H1 (cell line): ENCODE results near the gene KMT2E. TPM values are rescaled to one million over a fixed set of nuclear protein-coding genes. Genes with fewer than 3 reads are reported as not detected.

ENCODE experiments used
- CHD7 ChIP-seq: fragments of 300-600 bp; sonication (generic); IDR thresholded peaks from 2 replicates; pipeline ENCODE4 v1.7.1; 2012; ENCODE audit warnings: low read length, moderate library complexity, mild to moderate bottlenecking, inconsistent platforms; ENCODE audit not compliant: insufficient replicate concordance
- HDAC2 ChIP-seq, 2 experiments: fragments of 300-600 bp in 1 of 2; sonication (generic) in 1 of 2; IDR thresholded peaks; 2 replicates each; pipeline ENCODE4 v1.6.1; 2011 to 2012; ENCODE audit warnings: low read depth in 2 of 2, low read length in 2 of 2, mild to moderate bottlenecking in 2 of 2, moderate library complexity in 2 of 2, borderline replicate concordance in 1 of 2, inconsistent platforms in 1 of 2
- RXRA ChIP-seq: IDR thresholded peaks from 2 replicates; pipeline ENCODE4 v1.6.1; 2011; ENCODE audit warnings: low read depth, mild to moderate bottlenecking, low read length, moderate library complexity; ENCODE audit not compliant: insufficient read depth
- SRF ChIP-seq: IDR thresholded peaks from 2 replicates; pipeline ENCODE4 v1.6.1; 2011; ENCODE audit warnings: mild to moderate bottlenecking, low read depth, low read length, moderate library complexity
- TEAD4 ChIP-seq: IDR thresholded peaks from 2 replicates; pipeline ENCODE4 v1.6.1; 2012; ENCODE audit warnings: low read depth, low read length, inconsistent platforms, mixed read lengths
- polyA plus RNA-seq, 7 experiments: library from polyadenylated mRNA; depleted of rRNA in 3 of 7; stranded (reverse) in 5 of 7; unstranded in 2 of 7; fragments of >200 nt in 5 of 7; fragments of 200-250 nt in 2 of 7; gene quantifications; 1 replicate in 5 of 7; 2 replicates in 1 of 7; 4 replicates in 1 of 7; pipeline versions ENCODE4 v1.2.1 to v1.2.3, GENCODE V29; 2011 to 2013; ENCODE audit warnings: missing spikeins in 2 of 7, mixed read lengths in 2 of 7
- total RNA-seq: library from RNA; stranded (reverse); fragmentation: NEBNext Ultra II Directional; extraction: Animal tissue kit (Norgen Biotek cat#: 25700); gene quantifications from 2 replicates; pipeline ENCODE4 v1.2.1, GENCODE V29; 2021

The KMT2E gene
- total and polyA plus RNA-seq, 2 of the 8 experiments (the other 6 are each of a cell fraction or from before 2014, with no cell fraction given): 10.9 to 45.0 TPM

- TF ChIP-seq CHD7 (no peak), TEAD4 (no peak), HDAC2 (IDR thresholded peaks at IDR 0.05; ENCODE audit: borderline replicate concordance in 1 of 2, low read depth in 2 of 2, low read length in 2 of 2) (no peak), SRF (no peak), RXRA (no peak)
- TF ChIP-seq, all 59 proteins: peak for 0
Observed at GRCh38 chr7:105024734-105025133, 10.7 kb downstream of the KMT2E start (continued).
